GM23338 (cell line): ENCODE data around the gene KRTAP4-11. TPM values are rescaled to one million over a fixed set of nuclear protein-coding genes. Genes with fewer than 3 reads are reported as not detected.

Experiments
- ATAC-seq: fragments of 200-7000 bp; cut with Tn5 transposase; 3 replicates; pipeline ENCODE4 v1.9.1; 2020
- DNase-seq: peaks from one replicate; pipeline ENCODE4 v3.0.0-alpha.2; 2015; ENCODE audit warnings: low spot score
- H2AFZ ChIP-seq: fragments of 200-600 bp; sonication (generic); 2 replicates; pipeline ENCODE4 v1.8.0; 2016; ENCODE audit warnings: antibody characterized with exemption, mild to moderate bottlenecking, moderate library complexity
- H3F3A ChIP-seq: fragments of 200-600 bp; sonication (generic); replicated peaks from 2 replicates; pipeline ENCODE4 v1.8.0; 2017; ENCODE audit warnings: antibody characterized with exemption, mixed run types, low read depth
- H3K27ac ChIP-seq: fragments of 200-600 bp; sonication (generic); 2 replicates; pipeline ENCODE4 v1.6.1; 2016; ENCODE audit warnings: low read depth
- H3K27me3 ChIP-seq: fragments of 200-600 bp; sonication (generic); 2 replicates; pipeline ENCODE4 v1.8.0; 2016; ENCODE audit warnings: mild to moderate bottlenecking, mixed run types, moderate library complexity; ENCODE audit not compliant: insufficient read depth
- H3K36me3 ChIP-seq: fragments of 200-600 bp; sonication (generic); 2 replicates; pipeline ENCODE4 v1.8.0; 2016; ENCODE audit warnings: mild to moderate bottlenecking; ENCODE audit not compliant: insufficient read depth
- H3K4me1 ChIP-seq: fragments of 200-600 bp; sonication (generic); 2 replicates; pipeline ENCODE4 v1.8.0; 2016; ENCODE audit warnings: mild to moderate bottlenecking, moderate library complexity; ENCODE audit not compliant: insufficient read depth
- H3K4me2 ChIP-seq: fragments of 200-600 bp; sonication (generic); 2 replicates; pipeline ENCODE4 v1.7.1; 2017; ENCODE audit warnings: mixed run types
- H3K4me3 ChIP-seq: fragments of 200-600 bp; sonication (generic); 2 replicates; pipeline ENCODE4 v1.6.1; 2016; ENCODE audit warnings: mixed run types
- H3K79me2 ChIP-seq: fragments of 200-600 bp; sonication (generic); replicated peaks from 2 replicates; pipeline ENCODE4 v1.8.0; 2017; ENCODE audit warnings: mild to moderate bottlenecking; ENCODE audit not compliant: insufficient read depth
- H3K9me2 ChIP-seq: fragments of 200-600 bp; sonication (generic); 2 replicates; pipeline ENCODE4 v1.8.0; 2017; ENCODE audit not compliant: insufficient read depth
- H4K20me1 ChIP-seq: fragments of 200-600 bp; sonication (generic); replicated peaks from 2 replicates; pipeline ENCODE4 v1.8.0; 2017; ENCODE audit warnings: mild to moderate bottlenecking; ENCODE audit not compliant: insufficient read depth
- H3K27ac Mint-ChIP-seq: 2 replicates; pipeline ENCODE4 v1.8.0; 2020; ENCODE audit warnings: inconsistent platforms, mild to moderate bottlenecking, moderate library complexity, mixed read lengths
- H3K27me3 Mint-ChIP-seq: 3 replicates; pipeline ENCODE4 v1.8.0; 2022; ENCODE audit warnings: low read depth, mild to moderate bottlenecking, moderate library complexity, mixed read lengths, inconsistent platforms; ENCODE audit not compliant: insufficient read depth, poor library complexity
- H3K36me3 Mint-ChIP-seq: 3 replicates; pipeline ENCODE4 v1.8.0; 2021; ENCODE audit warnings: low read depth, mild to moderate bottlenecking, inconsistent platforms, moderate library complexity, mixed read lengths
- H3K4me1 Mint-ChIP-seq: 3 replicates; pipeline ENCODE4 v1.8.0; 2020; ENCODE audit warnings: mild to moderate bottlenecking, inconsistent platforms, mixed read lengths
- H3K4me3 Mint-ChIP-seq: 3 replicates; pipeline ENCODE4 v1.8.0; 2021; ENCODE audit warnings: moderate library complexity, mild to moderate bottlenecking, inconsistent platforms, mixed read lengths
- H3K9me3 Mint-ChIP-seq: 3 replicates; pipeline ENCODE4 v1.8.0; 2020; ENCODE audit warnings: moderate library complexity, mild to moderate bottlenecking, inconsistent platforms, mixed read lengths
- CREB1 ChIP-seq: fragments of 250-450 bp; sonication (Bioruptor Pico); IDR thresholded peaks from 2 replicates; pipeline ENCODE4 v1.5.0; 2020; ENCODE audit warnings: low read depth, mild to moderate bottlenecking, moderate library complexity
- EZH2 ChIP-seq: fragments of 200-600 bp; sonication (generic); IDR thresholded peaks from one replicate; pipeline ENCODE4 v1.8.0; 2017; ENCODE audit warnings: antibody characterized with exemption, mild to moderate bottlenecking, low read depth; ENCODE audit not compliant: unreplicated experiment
- EZH2phosphoT487 ChIP-seq: fragments of 200-600 bp; sonication (generic); IDR thresholded peaks from one replicate; pipeline ENCODE4 v1.8.1; 2018; ENCODE audit warnings: antibody characterized with exemption; ENCODE audit not compliant: unreplicated experiment
- JUNB ChIP-seq: IDR thresholded peaks from one replicate; pipeline ENCODE4 v1.6.1; 2016; ENCODE audit warnings: antibody characterized with exemption; ENCODE audit not compliant: unreplicated experiment
- POLR2AphosphoS5 ChIP-seq: IDR thresholded peaks from 2 replicates; pipeline ENCODE4 v1.6.1; 2016; ENCODE audit warnings: antibody characterized with exemption, low read depth
- STAT1 ChIP-seq: IDR thresholded peaks from one replicate; pipeline ENCODE4 v1.6.1; 2016; ENCODE audit warnings: antibody characterized with exemption; ENCODE audit not compliant: unreplicated experiment
- ZNF114 ChIP-seq: fragments of 250-450 bp; sonication (Bioruptor Pico); IDR thresholded peaks from 2 replicates; pipeline ENCODE4 v1.5.0; 2020; ENCODE audit warnings: mild to moderate bottlenecking, moderate library complexity
- ZNF331 ChIP-seq: fragments of 250-450 bp; sonication (Bioruptor Pico); IDR thresholded peaks from 2 replicates; pipeline ENCODE4 v1.5.0; 2020; ENCODE audit warnings: low read depth, mild to moderate bottlenecking, moderate library complexity
- polyA plus RNA-seq: library from polyadenylated mRNA; unstranded; fragments of >200 nt; fragmentation: Nextera tagmentation; extraction: Ambion mirVana; gene quantifications from 2 replicates; pipeline ENCODE4 v1.2.1, GENCODE V29; 2016
- total RNA-seq: library from RNA; depleted of rRNA; stranded (reverse); fragments of >200 nt; shearing (Covaris generic); gene quantifications from 2 replicates; pipeline ENCODE4 v1.2.3, GENCODE V29; 2014
- TF ChIP-seq, protein P1 (sequence below): IDR thresholded peaks from 2 replicates; pipeline ENCODE4 v1.6.1; 2016; ENCODE audit warnings: antibody characterized with exemption
- TF ChIP-seq, protein P2 (sequence below): IDR thresholded peaks from one replicate; pipeline ENCODE4 v1.6.1; 2018; ENCODE audit warnings: antibody characterized with exemption; ENCODE audit not compliant: unreplicated experiment
- TF ChIP-seq, protein P3 (sequence below), 2 experiments: fragments of 200-600 bp in 1 of 2; sonication (generic) in 1 of 2; conservative IDR thresholded peaks; 2 replicates each; pipeline versions ENCODE4 v1.5.1 to v1.6.1; 2016 to 2017; ENCODE audit warnings: antibody characterized with exemption in 2 of 2, low read depth in 2 of 2, mild to moderate bottlenecking in 2 of 2, moderate library complexity in 1 of 2

Gene KRTAP4-11
- total and polyA plus RNA-seq, 2 experiments from 2014 or later: not detected

DNA sequence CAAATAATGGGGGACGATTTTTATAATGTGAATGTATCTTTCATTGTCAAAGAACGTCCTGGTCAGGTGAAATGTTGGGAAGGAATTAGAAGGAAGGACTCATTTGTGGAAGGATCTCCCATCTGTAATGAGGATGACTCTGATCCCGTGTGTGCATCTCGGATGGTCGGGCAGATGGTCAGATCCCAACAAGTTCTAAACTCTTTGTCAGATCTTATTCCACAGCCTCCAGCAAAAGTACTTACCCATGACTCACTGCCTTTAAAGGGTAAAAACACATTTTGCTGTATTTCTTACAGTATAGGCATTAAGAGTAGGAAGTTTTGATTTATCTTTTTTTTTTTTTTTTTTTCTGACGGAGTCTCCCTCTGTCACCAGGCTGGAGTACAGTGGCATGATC lies 19.7 kb downstream of the KRTAP4-11 start:
- no peaks in the 10 kb centered on the region for H4K20me1 ChIP-seq
- Mint-ChIP-seq H3K4me3 (no peak overlapping the region), H3K9me3 (peaks cover 11% of the 10 kb centered on the region; the same call in 2 of the 3 replicates), H3K4me1 (peaks cover 32% of the 10 kb centered on the region), H3K36me3 (peaks cover 11% of the 10 kb centered on the region; the same call in 2 of the 3 replicates), H3K27ac (no peak overlapping the region), H3K27me3 (peaks cover 2% of the 10 kb centered on the region)
- no peaks in the 10 kb centered on the region for H3F3A ChIP-seq
- H3K79me2 ChIP-seq: no peaks in the 10 kb centered on the region
- ATAC-seq: no peak
- H3K9me2 ChIP-seq: no peaks in the 10 kb centered on the region
- H3K27me3 ChIP-seq: no peaks in the 10 kb centered on the region
- H3K4me2 ChIP-seq: no peak overlapping the region
- DNase-seq: no peak
- H3K4me3 ChIP-seq: no peak overlapping the region
- no peak overlapping the region for H3K27ac ChIP-seq
- no peaks in the 10 kb centered on the region for H3K36me3 ChIP-seq
- peaks cover 7% of the 10 kb centered on the region for H3K4me1 ChIP-seq
- H2AFZ ChIP-seq: no peak overlapping the region
- no peak for TF ChIP-seq JUNB
- TF ChIP-seq, protein P1, sequence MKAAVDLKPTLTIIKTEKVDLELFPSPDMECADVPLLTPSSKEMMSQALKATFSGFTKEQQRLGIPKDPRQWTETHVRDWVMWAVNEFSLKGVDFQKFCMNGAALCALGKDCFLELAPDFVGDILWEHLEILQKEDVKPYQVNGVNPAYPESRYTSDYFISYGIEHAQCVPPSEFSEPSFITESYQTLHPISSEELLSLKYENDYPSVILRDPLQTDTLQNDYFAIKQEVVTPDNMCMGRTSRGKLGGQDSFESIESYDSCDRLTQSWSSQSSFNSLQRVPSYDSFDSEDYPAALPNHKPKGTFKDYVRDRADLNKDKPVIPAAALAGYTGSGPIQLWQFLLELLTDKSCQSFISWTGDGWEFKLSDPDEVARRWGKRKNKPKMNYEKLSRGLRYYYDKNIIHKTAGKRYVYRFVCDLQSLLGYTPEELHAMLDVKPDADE: no peak
- TF ChIP-seq EZH2: no peak
- TF ChIP-seq ZNF114 (CRISPR knock-in tag): no peak
- no peak for TF ChIP-seq ZNF331 (CRISPR knock-in tag)
- TF ChIP-seq EZH2phosphoT487: no peak
- TF ChIP-seq, protein P2, sequence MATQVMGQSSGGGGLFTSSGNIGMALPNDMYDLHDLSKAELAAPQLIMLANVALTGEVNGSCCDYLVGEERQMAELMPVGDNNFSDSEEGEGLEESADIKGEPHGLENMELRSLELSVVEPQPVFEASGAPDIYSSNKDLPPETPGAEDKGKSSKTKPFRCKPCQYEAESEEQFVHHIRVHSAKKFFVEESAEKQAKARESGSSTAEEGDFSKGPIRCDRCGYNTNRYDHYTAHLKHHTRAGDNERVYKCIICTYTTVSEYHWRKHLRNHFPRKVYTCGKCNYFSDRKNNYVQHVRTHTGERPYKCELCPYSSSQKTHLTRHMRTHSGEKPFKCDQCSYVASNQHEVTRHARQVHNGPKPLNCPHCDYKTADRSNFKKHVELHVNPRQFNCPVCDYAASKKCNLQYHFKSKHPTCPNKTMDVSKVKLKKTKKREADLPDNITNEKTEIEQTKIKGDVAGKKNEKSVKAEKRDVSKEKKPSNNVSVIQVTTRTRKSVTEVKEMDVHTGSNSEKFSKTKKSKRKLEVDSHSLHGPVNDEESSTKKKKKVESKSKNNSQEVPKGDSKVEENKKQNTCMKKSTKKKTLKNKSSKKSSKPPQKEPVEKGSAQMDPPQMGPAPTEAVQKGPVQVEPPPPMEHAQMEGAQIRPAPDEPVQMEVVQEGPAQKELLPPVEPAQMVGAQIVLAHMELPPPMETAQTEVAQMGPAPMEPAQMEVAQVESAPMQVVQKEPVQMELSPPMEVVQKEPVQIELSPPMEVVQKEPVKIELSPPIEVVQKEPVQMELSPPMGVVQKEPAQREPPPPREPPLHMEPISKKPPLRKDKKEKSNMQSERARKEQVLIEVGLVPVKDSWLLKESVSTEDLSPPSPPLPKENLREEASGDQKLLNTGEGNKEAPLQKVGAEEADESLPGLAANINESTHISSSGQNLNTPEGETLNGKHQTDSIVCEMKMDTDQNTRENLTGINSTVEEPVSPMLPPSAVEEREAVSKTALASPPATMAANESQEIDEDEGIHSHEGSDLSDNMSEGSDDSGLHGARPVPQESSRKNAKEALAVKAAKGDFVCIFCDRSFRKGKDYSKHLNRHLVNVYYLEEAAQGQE: no peak

DNA sequence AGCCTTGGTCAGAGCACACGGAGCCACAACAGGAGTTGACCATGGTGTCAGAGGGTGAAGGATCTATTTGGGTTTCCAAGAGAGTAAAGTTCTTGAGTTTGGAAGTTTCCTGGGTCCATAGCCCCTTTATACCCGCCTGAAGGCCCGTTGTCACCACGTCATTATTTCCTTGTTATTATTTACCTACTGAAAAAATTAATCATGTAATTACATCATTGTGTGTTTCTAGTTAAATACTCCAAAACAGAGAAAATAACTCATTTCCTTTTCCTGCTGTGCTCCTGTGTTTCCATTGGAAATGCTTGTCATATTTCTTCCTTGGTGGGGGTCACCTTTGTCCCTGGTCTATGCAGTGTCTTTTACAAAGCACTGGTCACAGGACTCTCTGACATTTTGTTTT lies 20.1 kb downstream of the KRTAP4-11 start, which contains the start of gene KRTAP4-8:
Gene KRTAP4-8 (minus strand): TSS at position 101 of the 400 bp plus-strand sequence. CDS start 58 bp downstream, at position 43.
- Histone ChIP-seq H2AFZ (no peak within 1 kb of the TSS), H4K20me1 (no peaks in the 10 kb centered on the region), H3K4me1 (peaks cover 7% of the 10 kb centered on the region), H3K27ac (no peak within 1 kb of the TSS), H3K4me2 (no peak within 1 kb of the TSS), H3K79me2 (no peaks in the 10 kb centered on the region), H3K27me3 (no peaks in the 10 kb centered on the region), H3K9me2 (no peaks in the 10 kb centered on the region), H3K36me3 (no peaks in the 10 kb centered on the region), H3K4me3 (no peak within 1 kb of the TSS), H3F3A (no peaks in the 10 kb centered on the region)
- peaks cover 13% of the 10 kb centered on the region; the same call in 2 of the 3 replicates for H3K36me3 Mint-ChIP-seq
- peaks cover 2% of the 10 kb centered on the region for H3K27me3 Mint-ChIP-seq
- no peak within 1 kb of the TSS for H3K4me3 Mint-ChIP-seq
- DNase-seq: no peak
- no peak for ATAC-seq
- no peak within 1 kb of the TSS for H3K27ac Mint-ChIP-seq
- peaks cover 32% of the 10 kb centered on the region for H3K4me1 Mint-ChIP-seq
- H3K9me3 Mint-ChIP-seq: peaks cover 16% of the 10 kb centered on the region
- TF ChIP-seq JUNB (no peak), CREB1 (CRISPR knock-in tag) (no peak), STAT1 (no peak), EZH2phosphoT487 (no peak), ZNF331 (CRISPR knock-in tag) (no peak), POLR2AphosphoS5 (no peak), EZH2 (no peak)
- TF ChIP-seq, protein P1: no peak
- TF ChIP-seq, protein P3, sequence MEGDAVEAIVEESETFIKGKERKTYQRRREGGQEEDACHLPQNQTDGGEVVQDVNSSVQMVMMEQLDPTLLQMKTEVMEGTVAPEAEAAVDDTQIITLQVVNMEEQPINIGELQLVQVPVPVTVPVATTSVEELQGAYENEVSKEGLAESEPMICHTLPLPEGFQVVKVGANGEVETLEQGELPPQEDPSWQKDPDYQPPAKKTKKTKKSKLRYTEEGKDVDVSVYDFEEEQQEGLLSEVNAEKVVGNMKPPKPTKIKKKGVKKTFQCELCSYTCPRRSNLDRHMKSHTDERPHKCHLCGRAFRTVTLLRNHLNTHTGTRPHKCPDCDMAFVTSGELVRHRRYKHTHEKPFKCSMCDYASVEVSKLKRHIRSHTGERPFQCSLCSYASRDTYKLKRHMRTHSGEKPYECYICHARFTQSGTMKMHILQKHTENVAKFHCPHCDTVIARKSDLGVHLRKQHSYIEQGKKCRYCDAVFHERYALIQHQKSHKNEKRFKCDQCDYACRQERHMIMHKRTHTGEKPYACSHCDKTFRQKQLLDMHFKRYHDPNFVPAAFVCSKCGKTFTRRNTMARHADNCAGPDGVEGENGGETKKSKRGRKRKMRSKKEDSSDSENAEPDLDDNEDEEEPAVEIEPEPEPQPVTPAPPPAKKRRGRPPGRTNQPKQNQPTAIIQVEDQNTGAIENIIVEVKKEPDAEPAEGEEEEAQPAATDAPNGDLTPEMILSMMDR (conservative IDR thresholded peaks at IDR 0.05; ENCODE audit: low read depth in 2 of 2): no peak
- TF ChIP-seq, protein P2: no peak
